NCI-H1048 (cell line): ENCODE data around the gene PRKCE.
A peak's percentile ranks its signal among the peaks of the same experiment; 100 is the strongest.
"Not testable (repeated sequence)": the region's sequence is repeated elsewhere in the genome, so short reads cannot be mapped to it uniquely, and the experiment has no call there.

Experiments
- DNase-seq: peaks from one replicate; lab custom pipeline; 2025; lab: John Stamatoyannopoulos, UW

Gene PRKCE

GRCh38 chr2:45909677-45910191 lies 258.3 kb downstream of the PRKCE start:
- DNase-seq: no peak

GRCh38 chr2:45910473-45911060 lies 259.1 kb downstream of the PRKCE start:
- no peak for DNase-seq

DNA sequence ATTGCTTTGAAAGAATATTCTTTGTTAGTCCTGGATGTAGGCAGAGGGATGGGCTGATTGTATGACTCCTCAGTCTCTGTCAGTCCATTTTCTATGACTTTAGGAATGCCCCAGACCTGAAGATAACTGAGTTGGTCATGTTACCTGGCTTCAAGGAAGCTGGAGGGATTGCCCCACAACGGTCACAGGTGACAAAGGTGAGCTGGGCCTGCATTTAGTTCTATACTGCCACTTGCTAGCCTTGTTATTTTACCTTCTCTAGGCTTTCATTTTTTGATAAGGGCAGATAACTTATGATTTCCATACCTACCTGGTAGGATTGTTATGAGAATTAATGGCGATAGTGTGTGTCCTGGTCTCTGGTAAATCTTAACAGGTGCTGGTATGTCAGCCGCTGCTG lies 260.1 kb downstream of the PRKCE start:
- DNase-seq: no peak

- DNase-seq: no peak
These were observed 260.6 kb downstream of the PRKCE start for GRCh38 chr2:45912109-45912508.

DNA sequence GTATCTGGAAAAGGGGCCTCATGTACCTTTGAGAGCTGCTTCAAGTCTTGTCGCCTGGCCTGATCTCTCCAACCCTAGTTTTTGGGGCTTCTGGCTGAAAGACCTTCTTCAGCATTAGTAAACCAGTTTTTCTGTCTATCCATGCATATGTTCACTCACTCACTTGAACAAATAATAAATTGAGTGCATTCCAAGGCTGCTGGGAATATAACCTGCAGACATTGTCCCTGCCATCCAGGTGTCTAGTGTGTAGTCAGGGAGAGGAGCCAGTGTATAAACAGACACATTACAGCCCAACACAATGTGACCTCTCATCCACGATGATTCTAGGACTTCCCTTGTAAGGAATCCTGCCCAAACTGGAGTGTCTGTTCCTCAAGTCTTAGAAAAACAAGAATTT lies 262.1 kb downstream of the PRKCE start:
- DNase-seq: no peak

- no peak for DNase-seq
These were observed 264.0 kb downstream of the PRKCE start for GRCh38 chr2:45915523-45915922.

- not testable (repeated sequence) for DNase-seq
These were observed 266.2 kb downstream of the PRKCE start for GRCh38 chr2:45917561-45918176.

DNA sequence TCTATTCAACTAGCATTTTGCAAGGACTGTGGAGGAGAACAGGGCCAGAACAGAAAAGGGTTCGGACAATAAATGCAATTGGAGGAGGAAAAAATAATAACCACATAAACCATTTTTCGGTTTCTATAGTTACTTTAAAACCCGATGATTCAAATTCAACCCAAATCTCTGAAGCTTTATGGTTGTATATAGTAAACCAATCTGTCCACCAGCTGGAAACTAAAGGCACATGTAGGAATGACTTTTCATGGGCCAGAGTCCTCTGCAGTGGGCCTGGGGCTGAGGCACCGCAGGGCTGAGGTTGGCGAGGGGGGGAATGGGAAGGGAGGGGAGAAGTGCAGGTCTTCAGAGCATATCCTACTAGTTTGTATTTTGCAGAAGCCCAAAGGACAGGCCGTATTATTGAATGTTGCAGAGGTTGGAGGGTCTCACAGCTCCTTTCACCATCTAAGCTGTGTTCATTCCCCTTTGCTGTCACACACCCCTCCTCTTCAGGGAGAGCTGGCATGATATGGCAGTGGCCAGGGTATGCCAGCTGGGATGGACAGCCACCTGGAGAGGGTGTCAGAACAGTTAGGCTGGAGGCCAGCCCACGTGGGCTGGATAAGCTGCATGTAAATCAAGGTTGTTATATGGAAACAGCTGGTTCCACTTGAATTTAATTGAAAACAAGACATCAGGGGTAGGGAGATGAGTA lies 267.1 kb downstream of the PRKCE start:
- DNase-seq: no peak

GRCh38 chr2:45919160-45919650 lies 267.7 kb downstream of the PRKCE start:
- DNase-seq: no peak

GRCh38 chr2:45919711-45920111 lies 268.2 kb downstream of the PRKCE start:
- DNase-seq: no peak

- no peak for DNase-seq
These were observed 270.4 kb downstream of the PRKCE start for GRCh38 chr2:45921921-45922320.

DNA sequence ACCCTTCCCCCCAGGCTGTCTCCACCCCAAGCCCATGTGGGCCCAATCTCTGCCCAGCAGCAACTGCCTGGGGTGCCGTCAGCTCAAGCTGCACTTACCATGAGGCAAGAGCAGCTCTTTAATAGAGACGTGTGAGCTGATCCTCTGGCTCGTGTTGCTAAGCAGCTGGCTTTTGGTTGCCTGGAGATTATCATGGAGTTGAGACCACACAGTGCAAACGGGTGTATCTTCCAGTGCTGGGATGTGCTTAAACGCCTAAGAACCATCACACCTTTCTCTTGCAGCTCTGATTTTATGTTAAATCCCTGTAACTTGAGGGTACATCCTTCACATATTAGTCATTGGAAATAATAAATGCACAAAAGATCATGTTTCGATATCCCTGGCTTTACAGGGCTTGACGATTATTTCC lies 271.1 kb downstream of the PRKCE start:
- DNase-seq: no peak

DNA sequence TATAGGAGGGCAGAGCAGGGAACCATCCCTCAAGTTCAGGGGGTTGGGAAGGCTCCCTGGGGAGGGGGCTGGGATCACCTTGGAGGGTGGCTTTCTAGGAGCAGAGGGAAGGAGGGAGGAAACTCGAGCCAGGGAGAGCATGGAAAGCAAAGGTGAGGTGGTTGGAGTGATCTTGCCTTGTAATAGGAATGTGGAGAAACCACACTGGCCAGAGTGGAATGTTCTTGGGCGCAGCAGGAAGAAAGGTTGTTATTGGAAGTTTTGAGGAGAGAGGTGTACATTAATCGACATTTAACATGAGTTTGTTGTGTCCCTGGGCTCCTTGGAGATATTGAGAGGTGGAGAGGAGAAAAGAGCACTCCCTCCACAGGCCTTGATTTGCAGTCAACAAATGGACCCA lies 272.2 kb downstream of the PRKCE start:
- no peak for DNase-seq

DNA sequence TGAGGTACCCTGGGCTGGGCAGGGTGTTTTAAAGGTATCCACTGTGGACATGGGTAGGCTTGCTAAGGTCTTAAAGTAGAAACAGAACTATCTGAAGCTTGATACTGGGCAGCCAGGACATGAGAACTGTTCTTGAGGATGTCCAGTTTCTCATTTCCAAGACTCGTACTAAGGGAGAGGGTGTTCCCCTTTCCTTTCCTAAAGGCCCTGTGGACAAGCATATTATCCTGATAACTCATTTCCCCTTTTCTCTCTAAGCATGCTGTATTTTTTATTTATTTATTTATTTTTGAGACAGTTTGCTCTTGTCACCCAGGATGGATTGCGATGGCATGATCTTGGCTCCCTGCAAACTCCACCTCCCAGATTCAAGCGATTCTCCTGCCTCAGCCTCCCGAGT lies 273.6 kb downstream of the PRKCE start:
- no peak for DNase-seq

DNA sequence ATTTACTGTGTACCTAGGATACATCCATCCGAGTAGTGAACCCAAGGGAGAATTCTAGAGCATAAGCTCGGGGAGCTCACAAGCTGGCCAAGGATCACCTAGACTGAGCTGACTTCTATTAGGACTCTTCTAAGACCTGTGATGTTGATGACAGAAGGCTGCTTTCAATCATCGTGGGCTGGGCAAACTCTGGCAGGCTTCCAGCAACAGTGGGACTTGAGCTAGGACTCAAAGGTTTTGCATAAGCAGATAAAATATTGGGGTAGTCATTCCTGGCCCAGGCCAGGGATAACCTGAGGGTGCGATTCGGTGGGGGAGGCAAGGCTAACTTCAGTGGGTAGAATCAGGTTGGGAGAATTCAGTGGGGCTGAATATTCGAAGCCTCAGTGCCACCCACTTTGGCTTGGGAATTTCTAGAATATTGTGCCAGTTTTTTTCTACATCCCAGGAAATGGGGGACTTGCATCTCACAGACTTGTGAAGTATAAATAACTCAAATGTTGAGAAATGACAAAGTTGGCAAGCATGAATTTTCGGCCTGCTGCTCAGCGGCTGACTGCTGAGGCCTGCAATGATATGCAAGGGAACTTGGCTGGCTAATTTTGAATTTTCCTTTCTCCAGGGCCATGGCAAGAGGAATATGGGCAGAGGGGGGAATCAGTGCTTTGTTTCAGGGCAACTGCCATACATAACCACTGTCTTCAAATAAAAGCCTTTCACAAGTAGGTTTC lies 274.3 kb downstream of the PRKCE start:
- DNase-seq: no peak

DNA sequence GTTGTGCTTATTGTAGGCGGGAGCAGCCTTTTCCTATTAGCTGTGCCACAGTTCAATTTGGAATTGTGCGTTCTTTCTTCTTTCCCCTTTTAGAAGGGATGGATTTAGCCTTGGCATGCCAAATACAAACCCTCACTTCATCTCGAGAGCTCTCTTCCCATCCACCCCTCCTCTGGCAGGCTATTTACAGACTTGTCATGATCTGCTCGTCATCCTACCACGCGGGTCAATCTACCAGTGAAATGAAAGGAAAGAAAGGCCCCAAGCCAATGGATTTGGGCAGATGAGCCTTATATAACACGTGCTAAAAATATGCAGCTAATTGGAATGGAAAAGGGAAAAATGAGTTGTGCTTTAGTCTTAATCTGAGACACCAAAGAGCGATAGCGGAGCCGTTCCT lies 277.5 kb downstream of the PRKCE start:
- DNase-seq: no peak

DNA sequence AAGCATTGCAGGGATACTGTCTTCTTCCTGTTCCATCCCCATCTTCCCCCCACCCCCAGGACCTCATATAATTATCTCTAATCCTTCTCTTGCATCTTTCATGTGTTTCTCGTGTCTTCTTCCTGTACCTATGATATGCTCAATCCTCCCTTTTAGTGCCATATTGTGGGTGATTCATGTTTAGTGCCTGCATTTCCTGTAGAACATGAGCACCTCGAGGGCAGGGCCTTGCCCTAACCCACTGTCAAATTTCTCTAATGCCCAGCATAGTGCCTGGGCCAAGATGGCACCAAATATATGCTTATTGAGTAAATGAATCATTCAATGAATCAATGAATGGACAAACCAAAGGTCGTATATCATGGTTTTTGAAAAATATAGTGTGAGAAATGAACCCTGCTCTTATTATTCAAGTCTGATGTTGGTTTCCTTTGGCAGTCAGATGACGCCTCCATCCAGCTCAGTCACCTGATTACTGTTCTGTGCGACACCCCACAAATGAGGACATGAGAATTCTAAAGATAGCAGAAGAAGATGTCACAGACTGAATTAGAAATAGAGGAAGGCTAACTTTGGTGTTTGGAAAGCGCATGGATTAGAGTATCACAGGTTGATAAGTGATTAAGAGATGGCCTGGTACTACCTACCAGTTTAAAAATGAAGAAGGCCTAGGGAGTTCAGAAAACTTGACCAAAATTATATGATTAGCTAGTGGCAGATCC lies 278.4 kb downstream of the PRKCE start:
- no peak for DNase-seq

- DNase-seq: no peak
These were observed 278.9 kb downstream of the PRKCE start for GRCh38 chr2:45930396-45930792.

DNA sequence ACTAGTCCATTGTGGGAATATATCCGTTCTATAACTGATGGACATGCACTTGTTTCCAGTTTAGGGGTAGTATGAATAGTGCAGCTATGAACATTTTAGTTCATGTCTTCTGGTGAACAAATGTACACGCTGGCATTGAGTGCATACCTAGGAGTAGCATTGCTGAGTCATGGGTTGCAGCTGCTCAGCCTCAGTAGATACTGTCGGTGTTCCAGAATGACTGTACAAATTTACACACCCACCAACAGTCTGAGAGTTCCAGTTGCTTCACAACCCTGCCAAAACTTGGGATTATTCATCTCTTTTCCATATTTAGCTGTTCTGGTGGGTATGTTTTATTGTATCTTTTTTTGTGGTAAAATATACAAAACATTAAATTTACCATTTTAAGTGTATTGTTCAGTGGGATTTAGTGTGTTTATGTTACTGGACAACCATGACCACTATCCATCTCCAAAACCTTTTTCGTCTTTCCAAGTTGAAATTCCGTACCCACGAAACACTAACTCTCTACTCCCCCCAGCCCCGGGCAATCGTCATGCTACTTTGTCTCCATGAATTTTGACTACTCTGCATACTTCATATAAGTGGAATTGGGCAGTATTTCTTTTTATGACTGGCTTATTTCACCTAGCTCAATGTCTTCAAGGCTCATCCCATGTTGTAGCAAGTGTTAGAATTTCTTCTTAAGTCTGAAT lies 281.0 kb downstream of the PRKCE start:
- no peak for DNase-seq

GRCh38 chr2:45935791-45936622 lies 284.5 kb downstream of the PRKCE start:
- DNase-seq: peak; percentile 16
